Cardiac septum (tissue), 1 donor: ENCODE measurements around the gene PPP1R14B. TPM values are rescaled to one million over a fixed set of nuclear protein-coding genes. Genes with fewer than 3 reads are reported as not detected.

ENCODE experiments used
- DNase-seq: peaks from one replicate; pipeline ENCODE4 v3.0.0-alpha.2; 2020; ENCODE audit warnings: low spot score
- intact Hi-C: fragments of 100-400 bp; cut with DNase I; formaldehyde crosslinking; loops from one replicate; pipeline ENCODE4 v1.14.0; 2022
- total RNA-seq: library from RNA; stranded (reverse); fragmentation: NEBNext Ultra II Directional; extraction: Animal tissue kit (Norgen Biotek cat#: 25700); gene quantifications from one replicate; pipeline ENCODE4 v1.2.1, GENCODE V29; 2021
- donor health status: DM: no; HTN: no; CAD: no.

PPP1R14B gene
- total RNA-seq, 1 donor from 2014 or later = 113 TPM

- intact Hi-C loops = loop anchor here (2.0 kb wide), 1 partner anchor 20 kb away; the partner anchor contains the start of gene ESRRA
- DNase-seq = peak; percentile 98
Observed at GRCh38 chr11:64284048-64284961, 37.6 kb upstream of the PPP1R14B start, which contains the start of gene BAD. Gene BAD (minus strand): TSS chr11:64284665. CDS start chr11:64284368, 297 bp downstream.

DNA sequence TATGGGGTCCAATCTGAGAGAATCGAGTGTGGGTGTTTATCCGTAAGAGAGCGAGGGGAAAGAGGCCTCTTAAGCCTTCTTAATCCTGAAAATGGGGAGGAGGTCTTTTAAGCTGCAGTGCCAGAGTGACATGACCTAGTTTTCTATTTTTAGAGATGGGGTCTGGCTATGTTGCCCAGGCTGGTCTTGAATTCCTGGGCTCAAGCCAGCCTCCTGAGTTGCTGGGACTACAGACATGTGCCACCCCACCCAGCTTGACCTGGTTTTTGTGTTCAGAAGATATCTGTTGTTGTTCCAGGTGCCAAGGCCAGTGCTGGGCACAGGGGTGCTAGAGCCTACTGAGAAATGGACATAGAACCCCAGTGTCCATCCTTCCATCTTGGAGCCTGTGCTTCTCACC, 36.3 kb upstream of the PPP1R14B start:
- DNase-seq = no peak
- intact Hi-C loops = no loop called here

DNA sequence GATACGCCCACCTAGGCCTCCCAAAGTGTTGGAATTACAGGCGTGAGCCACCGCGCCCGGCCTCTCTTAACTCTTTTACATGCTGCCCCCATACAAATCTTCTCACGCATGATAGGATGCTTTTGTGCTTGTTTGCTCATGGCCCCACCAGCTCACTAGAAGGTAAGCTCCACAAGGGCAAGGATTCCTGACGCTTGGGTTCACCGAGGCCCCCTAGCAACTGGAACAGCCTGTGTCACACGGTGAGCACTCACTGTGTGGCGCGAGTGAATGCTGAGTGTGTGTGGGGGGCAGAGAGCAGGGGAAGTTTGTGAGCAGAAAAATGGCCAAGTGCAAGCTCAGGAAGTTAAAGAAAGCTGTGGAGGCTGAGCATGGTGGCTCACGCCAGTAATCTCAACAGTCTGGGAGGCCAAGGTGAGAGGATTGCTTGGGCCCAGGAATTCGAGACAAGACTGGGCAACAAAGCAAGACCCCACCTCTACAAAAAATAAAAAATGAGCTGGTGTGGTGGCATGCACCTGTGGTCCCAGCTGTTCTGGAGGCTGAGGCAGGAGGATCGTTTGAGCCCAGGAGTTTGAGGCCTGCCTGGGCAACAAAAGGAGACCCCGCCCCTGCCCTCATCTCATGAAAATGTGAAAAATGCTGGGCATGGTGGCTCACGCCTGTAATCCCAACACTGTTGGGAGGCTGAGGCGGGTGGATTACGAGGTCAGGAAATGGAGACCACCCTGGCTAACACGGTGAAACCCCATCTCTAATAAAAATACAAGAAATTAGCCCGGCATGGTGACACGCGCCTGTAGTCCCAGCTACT, 35.4 kb upstream of the PPP1R14B start:
- intact Hi-C loops = no loop called here
- DNase-seq = no peak

- intact Hi-C loops = no loop called here
- no peak for DNase-seq
Observed at GRCh38 chr11:64278576-64279190, 31.9 kb upstream of the PPP1R14B start.

DNA sequence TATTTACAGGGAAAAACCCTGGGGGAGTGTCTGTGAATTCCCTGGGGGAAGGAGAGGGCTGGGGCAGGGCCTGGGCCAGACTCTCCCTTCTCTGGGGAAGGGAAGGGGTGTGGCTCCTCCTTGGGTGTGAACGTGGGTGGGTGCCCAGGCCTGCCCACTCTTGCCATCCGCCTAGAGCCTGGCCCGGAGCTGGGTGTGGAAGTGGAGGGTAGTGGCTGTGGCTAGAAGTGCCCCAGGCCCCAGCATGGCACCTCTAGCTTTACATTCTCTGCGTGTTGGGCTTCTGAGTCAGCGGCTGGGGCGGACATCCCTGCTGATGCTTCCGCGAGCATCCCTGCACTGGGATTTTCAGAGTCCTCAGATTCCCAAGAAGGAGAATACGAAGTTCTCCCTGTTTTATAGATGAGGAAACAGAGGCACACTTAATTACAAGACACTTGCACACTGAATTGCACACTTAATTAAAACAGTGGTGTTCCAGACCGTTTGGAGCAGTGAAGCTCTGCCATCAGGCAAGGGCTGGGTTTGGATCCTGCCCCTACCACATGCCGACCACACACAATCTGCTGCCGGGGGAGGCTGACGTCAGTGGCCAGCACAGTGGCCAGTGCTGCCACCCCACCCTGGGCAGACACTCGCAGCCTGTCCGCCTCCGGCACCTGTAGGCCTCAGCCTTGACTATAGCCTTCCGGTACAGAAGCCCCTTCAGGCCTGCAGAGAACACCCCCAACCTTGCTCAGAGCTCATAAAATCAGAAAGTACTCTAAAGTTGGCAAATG, 30.1 kb upstream of the PPP1R14B start:
- no peak for DNase-seq
- intact Hi-C loops = no loop called here

DNA sequence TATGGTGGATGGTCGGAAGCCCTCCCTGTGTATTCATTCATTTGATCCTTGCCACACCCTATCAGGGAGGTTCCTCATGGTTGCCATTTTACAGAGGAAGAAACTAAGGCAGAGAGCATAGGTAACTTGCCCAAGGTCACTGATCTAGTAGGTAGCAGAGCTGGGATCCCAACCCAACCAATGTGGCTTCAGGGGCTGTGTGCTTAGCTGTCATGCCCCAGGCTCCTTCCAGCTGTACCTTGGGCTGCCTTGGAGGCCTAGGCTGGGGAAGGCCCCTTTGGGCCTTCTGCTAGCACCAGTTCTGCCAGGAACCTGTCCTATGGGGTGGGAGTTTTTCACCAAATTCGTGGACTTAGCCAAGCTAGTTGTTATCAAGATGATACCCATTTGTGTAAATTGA, 29.1 kb upstream of the PPP1R14B start:
- DNase-seq = no peak
- intact Hi-C loops = no loop called here

DNA sequence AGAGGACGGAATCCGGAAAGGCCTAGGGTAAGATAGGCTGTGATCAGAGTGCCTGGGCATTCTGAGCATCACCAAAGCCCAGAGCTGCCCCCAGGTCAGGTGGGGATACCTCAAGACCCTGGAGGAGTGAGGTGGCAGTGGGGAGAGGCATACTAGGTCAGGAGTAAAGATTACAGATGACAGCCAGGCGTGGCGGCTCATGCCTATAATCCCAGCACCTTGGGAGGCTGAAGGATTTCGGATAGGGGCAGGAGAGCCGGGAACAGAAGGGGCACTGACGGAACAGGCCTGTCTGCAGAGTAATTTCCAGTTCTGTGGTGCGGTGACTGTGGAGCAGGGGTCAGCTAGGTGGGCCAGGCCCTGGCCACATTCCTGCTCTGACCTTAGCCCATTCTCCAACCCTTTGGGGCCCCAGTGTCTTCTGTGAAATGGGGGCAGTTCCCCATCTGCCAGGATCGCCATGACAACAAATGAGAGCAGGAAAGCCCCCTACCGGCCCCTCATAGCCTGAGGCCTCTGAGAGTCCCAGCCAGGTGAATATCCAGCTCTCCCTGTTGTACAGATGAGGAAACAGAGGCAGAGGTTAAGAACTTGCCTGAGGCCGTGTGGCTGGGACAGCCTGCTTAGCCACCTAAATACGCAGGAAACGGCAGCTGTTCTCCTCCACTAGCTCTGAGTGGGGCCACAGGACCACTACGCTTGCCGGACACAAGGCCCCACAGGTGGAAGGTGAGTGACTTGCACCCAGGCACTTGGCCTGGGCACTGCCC, 28.5 kb upstream of the PPP1R14B start:
- intact Hi-C loops = no loop called here
- DNase-seq = no peak

DNA sequence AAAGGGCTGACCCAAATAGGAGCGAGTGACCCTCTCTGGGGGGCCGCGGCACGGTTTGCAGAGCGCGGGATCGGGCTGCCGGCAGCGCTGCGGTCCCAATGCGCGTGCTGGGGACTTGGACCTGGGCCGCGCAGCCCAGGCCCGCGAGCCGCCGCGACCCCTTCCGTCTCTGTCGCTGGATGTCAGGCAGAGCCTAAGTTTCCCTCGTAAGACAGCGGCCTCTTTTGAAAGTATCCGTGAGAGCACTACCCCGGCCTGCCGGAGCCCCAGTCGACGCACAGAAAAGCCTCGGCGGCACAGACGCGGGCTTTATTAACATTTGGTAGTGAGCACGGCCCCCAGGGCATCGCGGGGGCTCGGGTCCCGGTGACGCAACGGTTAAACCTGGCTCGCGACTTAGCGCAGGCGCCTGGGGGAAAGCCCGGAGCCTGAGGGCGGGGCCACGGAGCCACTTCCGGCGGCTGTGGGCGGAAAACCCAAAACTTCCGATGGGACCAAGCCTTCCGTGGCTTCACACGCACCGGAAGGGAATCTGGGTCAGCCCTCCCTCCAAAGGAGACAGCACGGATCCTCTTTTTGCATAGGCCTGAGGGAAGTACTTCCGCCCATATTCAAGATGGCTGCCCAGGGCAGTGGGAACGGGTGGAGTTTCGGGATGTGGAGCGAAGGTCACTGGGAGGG, 22.9 kb upstream of the PPP1R14B start:
- DNase-seq = peak; percentile 99

DNA sequence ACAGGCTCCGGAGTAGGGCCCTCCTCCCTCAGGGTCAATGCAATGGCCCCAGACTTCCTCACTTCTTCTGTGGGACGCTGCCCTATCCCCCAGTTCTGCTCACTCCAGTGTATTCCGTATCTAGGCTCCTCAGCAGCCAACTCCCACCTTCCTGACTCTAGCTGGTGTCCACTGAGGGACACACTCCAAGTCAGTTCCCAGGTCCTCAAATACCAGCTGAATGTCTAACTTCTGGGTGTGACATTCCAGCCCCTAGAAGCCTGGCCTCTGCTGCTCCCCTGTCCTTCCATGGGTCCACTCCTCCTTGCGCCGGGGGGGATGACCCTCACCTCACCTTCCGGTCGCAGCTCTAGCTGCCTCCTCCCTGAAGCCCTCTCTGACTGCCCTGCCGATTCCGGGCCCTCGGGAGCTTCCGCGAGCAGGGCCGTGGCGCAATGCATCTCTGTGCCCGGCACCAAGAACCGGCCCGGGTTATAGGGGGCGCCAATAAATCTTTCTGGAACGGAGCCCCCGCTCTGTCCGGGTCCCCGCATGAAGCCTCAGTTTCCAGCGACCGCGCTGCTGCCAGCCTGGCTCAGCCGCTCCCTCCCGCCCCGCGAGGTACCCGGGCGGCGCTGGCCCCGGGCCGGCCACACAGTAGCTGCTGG, 22.3 kb upstream of the PPP1R14B start:
- DNase-seq = peak; percentile 84
- intact Hi-C loops = loop anchor here (1.0 to 5.0 kb wide), 4 partner anchors 22 to 64 kb away; partner anchors contain the start of genes CATSPERZ, NUDT22 and TRPT1

More for the DNA sequence above, 22.9 kb upstream of the PPP1R14B start:
- intact Hi-C loops = loop anchor here (1.0 to 5.0 kb wide), 5 partner anchors 16 to 65 kb away; partner anchors contain the start of genes CATSPERZ, GPR137, NUDT22 and TRPT1

- intact Hi-C loops = loop anchor here (2.0 to 5.0 kb wide), 2 partner anchors 34 to 63 kb away; partner anchors contain the start of gene CATSPERZ
- no peak for DNase-seq
Observed at GRCh38 chr11:64268025-64268892, 21.5 kb upstream of the PPP1R14B start.

DNA sequence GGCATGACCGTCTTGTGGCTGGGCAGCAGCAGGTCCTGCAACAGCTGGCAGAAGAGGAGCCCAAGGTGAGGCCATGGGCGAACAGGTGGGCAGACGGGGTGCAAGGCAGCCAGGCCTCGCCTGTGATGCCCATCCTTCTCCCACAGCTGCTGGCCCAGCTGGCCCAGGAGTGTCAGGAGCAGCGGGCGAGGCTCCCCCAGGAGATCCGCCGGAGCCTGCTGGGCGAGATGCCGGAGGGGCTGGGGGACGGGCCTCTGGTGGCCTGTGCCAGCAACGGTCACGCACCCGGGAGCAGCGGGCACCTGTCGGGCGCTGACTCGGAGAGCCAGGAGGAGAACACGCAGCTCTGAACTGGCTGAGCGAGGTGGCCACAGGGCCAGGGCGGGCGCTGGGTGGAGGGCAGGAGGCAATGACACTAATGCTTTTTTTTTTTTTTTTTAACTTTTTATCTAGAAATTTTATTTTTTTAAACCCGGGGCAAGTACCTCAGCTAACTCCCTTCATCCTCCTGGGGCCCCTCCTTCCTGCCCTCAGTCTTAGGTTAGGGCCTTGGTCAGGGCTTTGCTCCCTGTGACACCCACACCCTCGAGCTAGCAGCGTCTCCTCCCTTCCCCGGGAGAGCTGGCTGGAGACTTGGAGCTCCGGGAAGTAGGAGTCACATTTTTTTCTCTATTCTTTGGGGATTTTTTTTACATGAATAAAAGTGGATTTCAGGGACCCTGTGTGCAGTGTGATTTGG, 20.6 kb upstream of the PPP1R14B start:
- DNase-seq = no peak
- intact Hi-C loops = loop anchor here (5.0 kb wide), 1 partner anchor 35 kb away; the partner anchor contains the start of gene CATSPERZ

DNA sequence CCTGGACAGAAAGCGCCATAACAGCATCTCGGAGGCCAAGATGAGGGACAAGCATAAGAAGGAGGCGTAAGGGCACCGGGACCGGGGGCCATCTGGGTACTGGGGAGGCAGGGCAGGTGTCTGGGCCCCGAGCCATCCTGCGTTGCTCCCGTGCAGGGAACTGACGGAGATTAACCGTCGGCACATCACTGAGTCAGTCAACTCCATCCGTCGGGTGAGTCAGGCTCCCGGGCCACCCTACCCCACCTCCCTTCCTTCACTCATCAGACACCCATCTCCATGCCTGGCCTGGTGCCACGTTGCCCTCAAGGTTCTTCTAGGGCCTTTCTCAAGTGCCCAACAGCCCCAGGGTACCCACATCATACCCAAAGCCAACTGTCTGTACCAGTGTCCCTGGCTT, 19.6 kb upstream of the PPP1R14B start:
- intact Hi-C loops = loop anchor here (5.0 kb wide), 1 partner anchor 36 kb away; the partner anchor contains the start of gene CATSPERZ
- DNase-seq = no peak

DNA sequence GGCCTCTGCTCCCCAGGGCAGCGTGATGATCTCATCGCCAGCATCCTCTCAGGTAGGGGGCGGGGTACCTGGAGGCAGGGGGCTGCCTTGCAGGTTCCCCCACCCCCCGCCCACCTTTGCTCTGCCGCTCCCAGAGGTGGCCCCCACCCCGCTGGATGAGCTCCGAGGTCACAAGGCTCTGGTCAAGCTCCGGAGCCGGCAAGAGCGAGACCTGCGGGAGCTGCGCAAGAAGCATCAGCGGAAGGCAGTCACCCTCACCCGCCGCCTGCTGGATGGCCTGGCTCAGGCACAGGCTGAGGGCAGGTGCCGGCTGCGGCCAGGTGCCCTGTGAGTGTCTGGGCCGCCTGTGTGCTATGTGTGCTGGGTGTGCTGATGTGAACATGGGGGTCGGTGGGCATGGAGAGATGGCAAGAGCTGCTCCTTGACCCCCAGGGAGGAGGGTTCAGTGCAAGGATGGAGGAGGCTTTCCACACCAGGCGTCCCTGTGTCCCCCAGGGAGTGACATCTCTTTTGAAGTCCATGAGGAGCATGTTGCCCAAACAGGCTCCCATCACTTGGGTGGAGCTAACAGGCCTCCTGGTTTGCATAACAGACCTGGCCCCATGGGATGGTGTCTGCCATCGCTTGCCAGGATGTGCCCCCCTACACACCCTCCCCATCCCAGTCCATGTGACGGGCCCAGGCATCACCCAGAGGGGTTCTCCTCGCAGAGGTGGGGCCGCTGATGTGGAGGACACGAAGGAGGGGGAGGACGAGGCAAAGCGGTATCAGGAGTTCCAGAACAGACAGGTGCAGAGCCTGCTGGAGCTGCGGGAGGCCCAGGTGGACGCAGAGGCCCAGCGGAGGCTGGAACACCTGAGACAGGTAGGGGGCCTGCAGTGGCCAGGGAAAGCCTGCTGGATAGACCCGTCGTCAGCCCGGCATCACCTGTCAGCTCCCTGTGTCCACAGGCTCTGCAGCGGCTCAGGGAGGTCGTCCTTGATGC, 18.7 kb upstream of the PPP1R14B start:
- intact Hi-C loops = loop anchor here (5.0 kb wide), 1 partner anchor 37 kb away; the partner anchor contains the start of gene CATSPERZ
- DNase-seq = no peak

GRCh38 chr11:64264371-64264852, 17.7 kb upstream of the PPP1R14B start:
- intact Hi-C loops = no loop called here
- no peak for DNase-seq
